ENCODE results near the gene SLC35B3.
"Not testable (repeated sequence)": the region's sequence is repeated elsewhere in the genome, so short reads cannot be mapped to it uniquely, and the experiment has no call there.

SLC35B3 gene

DNA sequence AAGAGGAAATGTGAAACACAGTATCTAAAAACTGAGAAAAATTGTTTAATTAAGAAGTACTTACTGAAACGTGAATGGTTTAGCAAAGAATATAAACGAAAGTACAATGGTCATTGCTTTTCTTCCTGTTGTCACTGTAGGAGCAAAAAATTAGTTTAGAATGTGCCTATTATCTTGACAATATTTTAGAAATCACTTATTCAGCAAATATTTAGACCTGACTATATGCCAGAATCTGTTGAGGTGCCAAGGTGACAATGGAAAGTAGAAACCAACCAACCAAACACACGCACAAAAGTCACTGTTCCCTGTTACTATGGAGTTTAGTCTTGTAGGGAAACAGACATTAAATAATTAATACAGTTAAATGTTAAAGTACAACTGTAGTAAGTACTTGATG lies 20.5 kb downstream of the SLC35B3 start:
- no peak for DNase-seq (ENCODE audit: low read depth)

DNA sequence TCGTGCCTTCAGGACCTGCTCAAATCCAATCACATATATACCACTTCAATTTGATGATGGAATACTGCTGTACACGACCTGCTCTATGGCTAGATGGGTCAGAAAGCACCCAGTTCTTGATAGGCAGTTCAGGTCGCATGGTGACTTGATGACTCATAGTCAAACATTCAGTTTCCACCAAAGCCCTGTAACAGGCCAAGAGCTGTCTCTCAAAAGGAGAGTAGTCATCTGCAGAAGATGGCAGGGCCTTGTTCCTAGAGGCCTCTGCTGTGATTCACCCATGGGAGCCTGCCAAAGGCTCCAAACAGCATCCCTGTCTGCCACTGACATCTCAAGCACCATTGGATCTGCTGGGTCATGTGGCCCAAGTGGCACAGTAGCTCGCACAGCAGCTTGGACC lies 29.4 kb downstream of the SLC35B3 start:
- not testable (repeated sequence) for DNase-seq (ENCODE audit: low read depth)

DNA sequence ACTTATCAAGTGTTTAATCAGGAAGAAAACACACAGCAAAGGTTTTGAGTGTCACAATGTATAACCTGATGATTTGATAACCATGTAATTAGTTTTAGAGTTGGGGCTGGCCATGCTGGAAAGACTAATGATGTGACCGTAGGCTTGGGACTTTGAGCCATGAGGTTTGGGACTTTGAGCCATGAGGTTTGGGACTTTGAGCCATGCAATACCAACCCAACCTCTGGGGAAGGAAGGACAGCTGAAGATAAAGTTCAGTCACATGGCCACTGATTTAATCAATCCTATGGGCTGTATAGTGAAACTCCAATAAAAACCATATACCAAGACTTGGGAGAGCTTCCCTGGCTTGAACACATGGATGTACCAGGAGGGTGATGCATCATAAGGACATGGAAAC lies 32.8 kb downstream of the SLC35B3 start:
- no peak for DNase-seq (ENCODE audit: low read depth)

DNA sequence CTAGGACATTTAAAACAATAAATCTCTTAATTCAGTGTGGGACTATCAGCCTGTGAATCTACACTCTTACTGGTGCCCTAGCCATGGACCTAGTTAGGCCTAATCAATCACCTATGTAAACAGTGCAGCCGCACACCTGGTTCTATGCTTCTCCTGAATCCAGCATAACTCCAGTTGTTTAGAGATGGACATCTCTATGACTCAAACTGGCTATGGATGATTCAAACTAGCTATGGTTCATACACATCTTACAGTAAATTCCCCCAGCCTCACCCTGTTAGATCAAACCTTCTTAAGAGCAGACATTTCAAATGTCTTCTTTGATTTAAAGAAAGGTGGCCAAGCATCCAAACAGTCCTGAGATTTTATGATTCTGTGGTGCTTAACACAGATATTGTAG lies 34.7 kb downstream of the SLC35B3 start:
- no peak for DNase-seq (ENCODE audit: low read depth)

DNA sequence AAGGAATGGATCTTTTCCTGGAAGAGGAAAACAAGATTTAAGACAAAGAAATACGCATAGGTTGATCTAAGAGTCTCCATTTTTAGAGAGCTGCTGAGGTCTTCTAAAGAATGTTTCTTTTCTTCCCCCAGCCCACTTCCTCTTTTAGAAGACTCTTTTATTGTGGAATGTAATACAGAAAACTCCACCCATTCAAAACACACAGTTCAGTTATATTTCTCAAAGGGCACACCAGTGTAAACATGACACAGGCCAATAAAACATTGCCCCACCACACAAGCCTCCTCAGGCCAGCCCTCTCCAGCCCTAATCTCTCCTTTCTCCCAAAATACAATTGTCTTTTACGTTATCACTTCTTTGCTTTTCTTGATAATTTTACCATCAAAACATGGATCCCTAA lies 42.8 kb downstream of the SLC35B3 start:
- DNase-seq (ENCODE audit: low read depth) = no peak

DNA sequence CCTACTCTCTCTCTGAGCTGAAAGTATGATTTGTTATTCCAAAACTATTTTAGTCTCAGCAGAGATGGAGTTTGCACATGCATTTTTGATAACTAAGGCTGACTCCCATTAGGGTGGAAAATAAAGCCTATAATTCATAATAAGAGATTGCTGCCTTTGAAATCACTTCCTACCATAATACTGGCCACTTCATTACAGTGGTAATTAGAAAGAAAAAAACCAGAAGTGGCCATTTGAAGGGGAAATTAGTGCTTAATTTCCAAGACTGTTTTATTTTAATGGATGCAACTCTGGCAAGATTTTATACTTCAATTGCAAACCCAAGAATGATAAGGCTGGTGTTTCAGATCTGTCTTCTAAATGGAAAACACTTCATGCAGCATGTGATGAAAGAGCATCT lies 43.4 kb downstream of the SLC35B3 start:
- no peak for DNase-seq (ENCODE audit: low read depth)

DNA sequence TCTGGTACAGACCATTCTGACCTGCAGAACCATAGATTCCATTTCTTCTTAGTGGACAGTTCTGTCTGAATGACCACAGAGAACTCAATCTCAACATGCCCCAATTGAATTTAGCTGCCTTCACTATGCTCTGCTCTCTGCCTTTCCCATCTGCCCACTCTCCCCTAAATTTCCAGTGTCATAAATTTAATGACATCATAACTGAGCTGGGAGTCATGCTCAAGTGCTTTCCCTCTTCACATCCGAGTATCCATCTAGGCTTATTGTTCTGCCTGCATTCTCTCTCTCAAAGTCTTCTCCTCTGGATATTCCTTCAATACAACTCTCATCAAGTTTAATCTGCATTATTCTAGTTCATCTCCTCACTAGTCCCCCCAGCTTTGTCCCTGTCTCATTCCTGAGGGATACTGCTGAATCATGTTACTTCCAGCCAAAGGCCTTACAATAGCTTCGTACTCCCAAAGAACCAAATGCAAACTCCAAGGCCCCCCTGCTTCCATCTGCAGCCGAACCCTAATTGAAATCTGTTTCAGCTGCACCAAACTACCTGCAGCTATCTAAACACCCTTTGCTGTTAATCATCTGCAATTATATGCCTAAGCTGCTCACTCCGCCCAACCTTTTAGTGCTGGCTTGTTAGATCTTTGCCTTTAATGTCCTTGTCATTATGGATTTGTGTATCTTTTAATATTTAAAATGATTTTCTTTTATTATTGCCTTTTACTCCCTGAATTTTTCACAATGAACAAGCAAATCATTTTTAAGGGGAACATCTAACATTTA lies 46.1 kb downstream of the SLC35B3 start:
- DNase-seq (ENCODE audit: low read depth) = no peak

DNA sequence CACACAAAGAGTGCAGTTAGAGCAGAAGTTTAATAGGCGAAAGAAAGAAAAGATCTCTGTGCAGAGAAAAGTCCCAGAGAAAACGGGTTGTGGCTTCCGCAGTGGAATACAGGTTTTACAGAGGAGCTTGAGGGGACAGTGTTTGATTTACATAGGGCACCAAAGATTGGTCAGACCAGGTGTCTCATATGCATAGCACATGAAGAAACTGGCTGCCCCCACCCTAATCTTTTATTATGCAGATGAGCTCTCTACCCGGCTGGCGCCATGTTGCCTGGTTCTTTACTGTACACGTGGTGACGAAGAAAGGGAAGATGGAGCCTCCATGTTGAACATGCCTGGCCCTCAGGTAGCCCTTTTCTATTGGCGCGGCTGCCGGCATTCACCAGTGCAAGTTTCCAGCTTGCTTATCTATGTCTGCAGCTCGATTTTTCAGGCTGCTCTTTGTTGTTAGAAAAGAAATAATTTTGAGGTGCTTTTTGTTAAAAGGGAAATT lies 47.4 kb downstream of the SLC35B3 start:
- no peak for DNase-seq (ENCODE audit: low read depth)

DNA sequence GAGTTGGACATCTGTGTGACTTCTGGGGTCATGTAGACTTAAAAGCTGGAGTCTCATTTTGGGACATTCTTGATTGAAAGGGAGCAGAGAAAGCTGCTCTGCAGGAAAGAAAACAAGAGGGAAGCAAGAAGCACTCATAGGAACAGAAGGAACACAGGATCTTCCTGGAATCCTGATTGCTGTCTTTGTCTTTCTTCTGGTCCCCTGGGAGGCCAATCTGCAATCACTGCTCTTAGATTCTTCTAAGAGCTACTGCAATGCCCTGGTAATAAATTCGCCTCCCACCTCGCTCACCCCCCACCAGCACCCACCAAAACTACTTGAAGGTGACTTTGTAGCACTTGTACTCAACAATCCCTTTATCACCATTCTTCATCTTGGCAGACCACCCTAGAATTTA lies 51.8 kb downstream of the SLC35B3 start:
- DNase-seq (ENCODE audit: low read depth) = no peak

DNA sequence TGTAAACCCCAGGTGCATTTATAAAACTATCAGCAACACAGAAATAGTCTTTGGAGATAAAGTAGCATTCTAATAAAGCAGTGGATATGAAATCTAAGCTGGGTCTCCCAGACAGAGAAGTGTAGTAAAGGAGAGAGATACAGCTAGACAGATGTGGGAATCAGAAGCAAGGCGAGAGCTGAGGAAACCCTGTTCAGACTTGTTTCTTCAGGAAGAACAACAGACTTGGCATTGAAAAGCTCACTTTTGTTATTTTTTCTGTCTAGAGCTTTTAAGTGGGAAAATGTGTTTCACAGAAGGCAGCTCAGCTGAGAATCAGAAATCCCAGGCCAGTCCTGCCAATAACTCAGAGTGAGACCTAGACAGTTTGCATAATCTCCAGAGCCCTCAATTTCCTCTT lies 52.9 kb downstream of the SLC35B3 start:
- no peak for DNase-seq (ENCODE audit: low read depth)

DNA sequence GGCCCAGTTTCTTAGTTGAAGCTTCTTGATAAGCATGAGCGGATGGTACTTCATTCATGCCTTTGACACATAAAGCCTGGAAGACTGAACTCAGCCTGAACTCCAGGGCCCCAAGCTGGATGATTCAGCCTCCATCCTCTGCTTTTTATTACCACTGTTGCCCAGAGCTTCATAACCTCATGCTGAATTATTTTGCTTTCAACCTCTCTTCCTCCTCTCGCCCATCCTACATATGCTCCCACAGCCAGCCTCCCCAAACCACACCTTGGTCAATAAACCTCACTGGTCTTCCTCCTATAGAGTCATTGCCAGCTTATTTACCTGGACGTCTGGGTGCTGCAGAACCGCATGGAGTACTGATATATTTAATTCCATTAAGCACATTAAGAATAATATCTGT lies 59.4 kb downstream of the SLC35B3 start:
- DNase-seq (ENCODE audit: low read depth) = no peak

Measured in activated T-helper 9 cell treated with anti-CD3 and anti-CD28 coated beads, Interleukin-2, amount 50 U/mL, for 16 hours (primary cell).